Psoas muscle (tissue), 8 donors: ENCODE measurements around the gene CD53. TPM values are rescaled to one million over a fixed set of nuclear protein-coding genes. Genes with fewer than 3 reads are reported as not detected.
A peak's percentile ranks its signal among the peaks of the same experiment; 100 is the strongest.

ENCODE experiments used
- ATAC-seq, 4 donors: fragments of 200-7000 bp; cut with Tn5 transposase; one replicate each; pipeline ENCODE4 v1.9.1; 2020; ENCODE audit warnings: moderate library complexity in 3 of 4, mild to moderate bottlenecking in 2 of 4
- DNase-seq, 2 donors: peaks; one replicate each; pipeline ENCODE4 v3.0.0-alpha.2; 2020
- H3K27ac ChIP-seq: fragments of 200-600 bp; one replicate; pipeline ENCODE4 v1.8.0; 2022
- H3K27me3 ChIP-seq, 3 donors: fragments of 200-600 bp in 1 of 3; one replicate each; pipeline versions ENCODE4 v1.6.1 to v1.8.0; 2013 to 2022; ENCODE audit warnings: low read length in 2 of 3, mild to moderate bottlenecking in 2 of 3, moderate library complexity in 1 of 3; ENCODE audit not compliant: insufficient read depth in 3 of 3
- H3K36me3 ChIP-seq, 2 donors: fragments of 200-600 bp in 1 of 2; one replicate each; pipeline versions ENCODE4 v1.6.1 to v1.8.0; 2013 to 2022; ENCODE audit warnings: low read depth in 1 of 2, mild to moderate bottlenecking in 1 of 2, moderate library complexity in 1 of 2; ENCODE audit not compliant: insufficient read depth in 1 of 2
- H3K4me1 ChIP-seq: fragments of 200-600 bp; one replicate; pipeline ENCODE4 v1.8.0; 2022
- H3K4me3 ChIP-seq: fragments of 200-600 bp; one replicate; pipeline ENCODE4 v1.8.0; 2022; ENCODE audit warnings: mild to moderate bottlenecking
- H3K9me3 ChIP-seq: fragments of 200-600 bp; one replicate; pipeline ENCODE4 v1.8.0; 2022
- CTCF ChIP-seq: fragments of 200-600 bp; IDR thresholded peaks from one replicate; pipeline ENCODE4 v1.8.0; 2022; ENCODE audit warnings: antibody characterized with exemption
- WGBS, 3 donors: extraction: QIAGEN DNeasy Blood & Tissue Kit; methylation state at CpG; one replicate each; pipeline versions ENCODE4 v1.1.6 to v1.1.7; 2013; 5-methylcytosine and 5-hydroxymethylcytosine counted together
- intact Hi-C, 2 donors: fragments of 100-400 bp; cut with DNase I; formaldehyde crosslinking; loops; one replicate each; pipeline versions ENCODE4 v1.11.0 to v1.14.2; 2022
- polyA plus RNA-seq, 3 donors: library from polyadenylated mRNA; stranded (reverse); fragments of 200-250 nt; gene quantifications; one replicate each; pipeline ENCODE4 v1.2.3, GENCODE V29; 2013
- total RNA-seq, 4 donors: library from RNA; stranded (reverse); fragmentation: NEBNext Ultra II Directional in 2 of 4; extraction: Animal tissue kit (Norgen Biotek cat#: 25700) in 2 of 4; gene quantifications; one replicate each; pipeline versions ENCODE4 v1.2.1 to v1.2.4, GENCODE V29; 2021 to 2023
- donor health status: healthy with polysubstance abuse.
- donor health status: DM: no; HTN: no; CAD: no; lungs with moderate emphysema.
- donor health status: Bipolar disorder and iron deficiency.
- donor health status: healthy.
- donor health status: DM: yes; HTN: yes; CAD: no.
- donor health status: DM: no; HTN: no; CAD: no.
- donor health status: DM: no; HTN: no; CAD: no.
- donor health status: DM: yes; HTN: yes; CAD: no.

The CD53 gene
- total and polyA plus RNA-seq, 7 donors, result 1.5 to 10.2 (median 5.3) TPM

- Histone ChIP-seq H3K4me1 (no peaks in the 10 kb centered on the region), H3K27ac (no peak overlapping the region), H3K27me3 (no peaks in the 10 kb centered on the region), H3K36me3 (no peaks in the 10 kb centered on the region), H3K9me3 (no peaks in the 10 kb centered on the region), H3K4me3 (peak overlapping the region; percentile 49)
- intact Hi-C loops, result loop anchor here in 1 of 2 donors (10.0 kb wide), 1 partner anchor 1280 kb away; no protein-coding TSS in a partner anchor
- DNase-seq (no peak), ATAC-seq (no peak)
- WGBS, 3 donors, result 38 to 44% (median 38%) methylated on average over 3 of the region's 3 CpGs
- no peak for TF ChIP-seq CTCF
Observed at GRCh38 chr1:110874324-110875215, 1.6 kb downstream of the CD53 start.

- Histone ChIP-seq H3K9me3 (no peaks in the 10 kb centered on the region), H3K36me3 (no peaks in the 10 kb centered on the region), H3K4me3 (peak overlapping the region; percentile 49), H3K27me3 (no peaks in the 10 kb centered on the region), H3K4me1 (no peaks in the 10 kb centered on the region), H3K27ac (no peak overlapping the region)
- 57 to 66% (median 60%) methylated on average over 3 of the region's 3 CpGs for WGBS, 3 donors
- ATAC-seq (peak in 1 of 4 donors; percentile 27), DNase-seq (no peak)
- intact Hi-C loops, result loop anchor here in 1 of 2 donors (10.0 kb wide), 1 partner anchor 1280 kb away; no protein-coding TSS in a partner anchor
- no peak for TF ChIP-seq CTCF
Observed at GRCh38 chr1:110875216-110875731, 2.3 kb downstream of the CD53 start.

GRCh38 chr1:110876748-110877341 is 3.9 kb downstream of the CD53 start:
- Histone ChIP-seq H3K4me3 (no peak overlapping the region), H3K9me3 (no peaks in the 10 kb centered on the region), H3K27ac (no peak overlapping the region), H3K4me1 (no peaks in the 10 kb centered on the region), H3K27me3 (no peaks in the 10 kb centered on the region), H3K36me3 (no peaks in the 10 kb centered on the region)
- no peak for ATAC-seq
- no peak for DNase-seq
- TF ChIP-seq CTCF, result no peak
- intact Hi-C loops, result loop anchor here in 1 of 2 donors (10.0 kb wide), 1 partner anchor 1282 kb away; no protein-coding TSS in a partner anchor
- WGBS, 3 donors, result 83 to 88% (median 84%) methylated on average over 1 of the region's 1 CpG

GRCh38 chr1:110877364-110877763 is 4.4 kb downstream of the CD53 start:
- WGBS, 3 donors, result 77 to 81% (median 79%) methylated on average over 6 of the region's 6 CpGs
- Histone ChIP-seq H3K27me3 (no peaks in the 10 kb centered on the region), H3K4me1 (no peaks in the 10 kb centered on the region), H3K27ac (no peak overlapping the region), H3K36me3 (no peaks in the 10 kb centered on the region), H3K4me3 (no peak overlapping the region), H3K9me3 (no peaks in the 10 kb centered on the region)
- TF ChIP-seq CTCF, result no peak
- no peak for ATAC-seq
- intact Hi-C loops, result loop anchor here in 1 of 2 donors (10.0 kb wide), 1 partner anchor 1283 kb away; no protein-coding TSS in a partner anchor
- DNase-seq, result no peak
